Astrocyte (in vitro differentiated cells and primary cell): ENCODE measurements around the gene FAU.

ENCODE experiments used
- CTCF ChIP-seq: IDR thresholded peaks from 2 replicates; pipeline ENCODE4 v1.5.1; 2011; ENCODE audit warnings: low read depth, mild to moderate bottlenecking, inconsistent platforms, low read length, moderate library complexity; ENCODE audit not compliant: insufficient read depth
- EZH2 ChIP-seq: IDR thresholded peaks from 2 replicates; pipeline ENCODE4 v1.6.1; 2012; ENCODE audit warnings: mild to moderate bottlenecking, low read length, inconsistent platforms; ENCODE audit not compliant: insufficient read depth

- TF ChIP-seq EZH2 (no peak), CTCF (no peak)
Measured at GRCh38 chr11:65151331-65151899, 29.5 kb upstream of the FAU start.
